Thoracic aorta (tissue), 2 donors: ENCODE measurements around the gene EEF1AKMT1. TPM values are rescaled to one million over a fixed set of nuclear protein-coding genes. Genes with fewer than 3 reads are reported as not detected.

Experiments used
- ATAC-seq: fragments of 150-250 bp; one replicate; pipeline ENCODE4 v1.8.0; 2017; ENCODE audit warnings: low read depth; ENCODE audit not compliant: insufficient number of reproducible peaks, low FRiP score
- DNase-seq: peaks from one replicate; pipeline ENCODE4 v3.0.0-alpha.2; 2020; ENCODE audit warnings: low spot score
- H3K27ac ChIP-seq, 2 donors: fragments of 200-600 bp; sonication (generic); 1 replicate in 1 of 2; 2 replicates in 1 of 2; pipeline ENCODE4 v1.5.1; 2016; ENCODE audit warnings: mild to moderate bottlenecking in 2 of 2, moderate library complexity in 2 of 2
- H3K27me3 ChIP-seq: fragments of 200-600 bp; sonication (generic); replicated peaks from 2 replicates; pipeline ENCODE4 v1.6.0; 2016; ENCODE audit warnings: mild to moderate bottlenecking; ENCODE audit not compliant: insufficient read depth
- H3K36me3 ChIP-seq: fragments of 200-600 bp; sonication (generic); one replicate; pipeline ENCODE4 v1.5.1; 2016
- H3K4me1 ChIP-seq, 2 donors: fragments of 200-600 bp; sonication (generic); 1 replicate in 1 of 2; 2 replicates in 1 of 2; pipeline versions ENCODE4 v1.5.1 to v1.6.0; 2016; ENCODE audit warnings: low read depth in 2 of 2, mild to moderate bottlenecking in 1 of 2; ENCODE audit not compliant: control insufficient read depth in 1 of 2
- H3K4me3 ChIP-seq: fragments of 200-600 bp; sonication (generic); 2 replicates; pipeline ENCODE4 v1.5.1; 2016; ENCODE audit warnings: mild to moderate bottlenecking
- H3K9me3 ChIP-seq: fragments of 200-600 bp; sonication (generic); 2 replicates; pipeline ENCODE4 v1.5.1; 2016
- total RNA-seq, 2 donors: library from RNA; depleted of rRNA; stranded (reverse); fragments of >200 nt; gene quantifications; one replicate each; pipeline versions ENCODE4 v1.1.0 to v1.2.3, GENCODE V29; 2016
- TF ChIP-seq, protein P1 (sequence below): fragments of 200-600 bp; sonication (generic); IDR thresholded peaks from one replicate; pipeline ENCODE4 v1.5.1; 2019; ENCODE audit warnings: antibody characterized with exemption

EEF1AKMT1 gene
- total RNA-seq, 2 donors from 2014 or later, result 8.4 to 12.7 TPM

GRCh38 chr13:20778311-20778710 is 4.5 kb upstream of the EEF1AKMT1 start:
- no peak for ATAC-seq

DNA sequence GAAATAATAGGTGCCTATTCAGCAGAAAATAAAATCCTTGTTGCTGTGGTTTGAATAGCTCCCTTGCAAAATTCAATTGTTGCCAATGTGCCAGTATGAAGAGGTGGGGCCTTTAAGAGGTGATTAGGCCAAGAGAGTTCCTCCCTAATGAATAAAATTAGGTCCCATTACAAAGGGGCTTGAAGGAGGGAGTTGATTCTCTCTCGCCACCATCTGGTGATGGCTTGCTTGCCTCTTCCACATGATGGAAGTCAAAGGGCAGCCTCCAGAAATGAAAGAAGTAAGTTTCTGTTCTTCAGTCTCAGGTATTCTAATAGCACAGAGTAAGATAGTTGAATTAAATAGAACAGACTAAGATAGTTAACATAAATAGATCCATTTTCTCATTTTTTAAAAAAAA is 3.0 kb upstream of the EEF1AKMT1 start:
- Histone ChIP-seq H3K4me3 (no peak overlapping the region), H3K27me3 (no peaks in the 10 kb centered on the region), H3K27ac (no peak overlapping the region), H3K4me1 (peaks cover 7 to 13% of the 10 kb centered on the region in 2 donors), H3K36me3 (no peaks in the 10 kb centered on the region), H3K9me3 (no peaks in the 10 kb centered on the region)
- ATAC-seq, result no peak
- TF ChIP-seq, protein P1, sequence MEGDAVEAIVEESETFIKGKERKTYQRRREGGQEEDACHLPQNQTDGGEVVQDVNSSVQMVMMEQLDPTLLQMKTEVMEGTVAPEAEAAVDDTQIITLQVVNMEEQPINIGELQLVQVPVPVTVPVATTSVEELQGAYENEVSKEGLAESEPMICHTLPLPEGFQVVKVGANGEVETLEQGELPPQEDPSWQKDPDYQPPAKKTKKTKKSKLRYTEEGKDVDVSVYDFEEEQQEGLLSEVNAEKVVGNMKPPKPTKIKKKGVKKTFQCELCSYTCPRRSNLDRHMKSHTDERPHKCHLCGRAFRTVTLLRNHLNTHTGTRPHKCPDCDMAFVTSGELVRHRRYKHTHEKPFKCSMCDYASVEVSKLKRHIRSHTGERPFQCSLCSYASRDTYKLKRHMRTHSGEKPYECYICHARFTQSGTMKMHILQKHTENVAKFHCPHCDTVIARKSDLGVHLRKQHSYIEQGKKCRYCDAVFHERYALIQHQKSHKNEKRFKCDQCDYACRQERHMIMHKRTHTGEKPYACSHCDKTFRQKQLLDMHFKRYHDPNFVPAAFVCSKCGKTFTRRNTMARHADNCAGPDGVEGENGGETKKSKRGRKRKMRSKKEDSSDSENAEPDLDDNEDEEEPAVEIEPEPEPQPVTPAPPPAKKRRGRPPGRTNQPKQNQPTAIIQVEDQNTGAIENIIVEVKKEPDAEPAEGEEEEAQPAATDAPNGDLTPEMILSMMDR, result no peak
- DNase-seq, result no peak

More at GRCh38 chr13:20778311-20778710, 4.5 kb upstream of the EEF1AKMT1 start:
- Histone ChIP-seq H3K27ac (no peak overlapping the region), H3K4me3 (no peak overlapping the region), H3K9me3 (no peaks in the 10 kb centered on the region), H3K4me1 (peaks cover 0 to 3% of the 10 kb centered on the region in 2 donors), H3K27me3 (no peaks in the 10 kb centered on the region), H3K36me3 (peaks cover 4% of the 10 kb centered on the region)
- TF ChIP-seq, protein P1, result no peak
- DNase-seq, result no peak

GRCh38 chr13:20775961-20776360 is 2.2 kb upstream of the EEF1AKMT1 start:
- no peaks in the 10 kb centered on the region for H3K9me3 ChIP-seq
- H3K27me3 ChIP-seq, result no peaks in the 10 kb centered on the region
- H3K4me3 ChIP-seq, result no peak overlapping the region
- no peak for DNase-seq
- no peaks in the 10 kb centered on the region for H3K36me3 ChIP-seq
- H3K4me1 ChIP-seq, result peaks cover 7 to 13% of the 10 kb centered on the region in 2 donors
- TF ChIP-seq, protein P1, result no peak
- ATAC-seq, result no peak
- no peak overlapping the region for H3K27ac ChIP-seq

DNA sequence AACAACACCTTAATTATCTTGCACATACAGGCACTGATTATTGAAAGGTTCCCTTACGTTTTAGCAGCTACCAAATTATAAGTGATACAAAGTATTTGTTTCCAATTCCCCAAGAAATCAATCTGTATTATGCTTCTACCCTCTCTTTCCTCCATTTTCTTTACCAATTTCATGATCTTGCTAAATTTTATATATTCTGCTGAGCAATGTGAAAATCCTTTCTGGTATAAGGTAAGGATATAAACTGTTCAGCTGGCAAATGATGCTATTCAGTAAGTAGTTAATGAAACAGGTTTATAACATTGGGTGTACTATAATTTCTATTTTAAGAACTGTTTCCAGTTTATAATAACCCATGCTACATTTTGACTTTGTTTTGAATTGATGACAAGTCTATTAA is 985 bp upstream of the EEF1AKMT1 start:
- ATAC-seq, result no peak
- Histone ChIP-seq H3K27ac (no peak overlapping the region), H3K4me3 (no peak overlapping the region), H3K4me1 (peaks cover 7 to 13% of the 10 kb centered on the region in 2 donors), H3K36me3 (no peaks in the 10 kb centered on the region), H3K9me3 (no peaks in the 10 kb centered on the region), H3K27me3 (no peaks in the 10 kb centered on the region)
- TF ChIP-seq, protein P1, result no peak
- no peak for DNase-seq

GRCh38 chr13:20772401-20773131 is 1.2 kb downstream of the EEF1AKMT1 start:
- H3K27ac ChIP-seq, result peak overlapping the region; percentile 89 to 94
- TF ChIP-seq, protein P1, result no peak
- ATAC-seq, result no peak

More at GRCh38 chr13:20772401-20773131, 1.2 kb downstream of the EEF1AKMT1 start:
- no peaks in the 10 kb centered on the region for H3K9me3 ChIP-seq
- no peaks in the 10 kb centered on the region for H3K27me3 ChIP-seq
- H3K36me3 ChIP-seq, result no peaks in the 10 kb centered on the region
- H3K4me3 ChIP-seq, result peak overlapping the region; percentile 87
- H3K4me1 ChIP-seq, result peaks cover 7 to 13% of the 10 kb centered on the region in 2 donors
- no peak for DNase-seq
